ENCODE results near the gene CD79B. TPM values are rescaled to one million over a fixed set of nuclear protein-coding genes. Genes with fewer than 3 reads are reported as not detected.
A peak's percentile ranks its signal among the peaks of the same experiment; 100 is the strongest.

Gene CD79B
- total RNA-seq, 2 donors from 2014 or later = 0.35 to 0.44 TPM

- no peak for TF ChIP-seq CTCF (conservative IDR thresholded peaks at IDR 0.05)
- Mint-ChIP-seq H3K4me3 (no peak overlapping the region), H3K36me3 (ENCODE audit: low read depth) (no peaks in the 10 kb centered on the region), H3K9me3 (no peaks in the 10 kb centered on the region), H3K27ac (no peak overlapping the region), H3K27me3 (ENCODE audit: insufficient read depth) (peaks cover 11% of the 10 kb centered on the region), H3K4me1 (peaks cover 7% of the 10 kb centered on the region)
- Histone ChIP-seq H3K4me3 (ENCODE audit: low read length) (no peak overlapping the region), H3K27me3 (ENCODE audit: control insufficient read depth, insufficient read depth, low read length, poor library complexity, severe bottlenecking) (no peaks in the 10 kb centered on the region), H3K27ac (ENCODE audit: low read depth, low read length) (no peak overlapping the region), H3K9me3 (ENCODE audit: control insufficient read depth, low read length) (no peaks in the 10 kb centered on the region), H3K9ac (ENCODE audit: extremely low read depth, low read length, poor library complexity, severe bottlenecking) (no peak overlapping the region), H3K36me3 (ENCODE audit: control insufficient read depth, insufficient read depth, low read length) (no peaks in the 10 kb centered on the region), H3K4me1 (ENCODE audit: control insufficient read depth, insufficient read depth, low read length) (no peaks in the 10 kb centered on the region)
- DNase-seq = no peak
- WGBS, 2 experiments (ENCODE audit: insufficient coverage in 1 of 2, insufficient read length in 1 of 2) = 89 to 93% methylated on average over 2 of the region's 2 CpGs
Observed at GRCh38 chr17:63975541-63976092, 43.5 kb upstream of the CD79B start.

DNA sequence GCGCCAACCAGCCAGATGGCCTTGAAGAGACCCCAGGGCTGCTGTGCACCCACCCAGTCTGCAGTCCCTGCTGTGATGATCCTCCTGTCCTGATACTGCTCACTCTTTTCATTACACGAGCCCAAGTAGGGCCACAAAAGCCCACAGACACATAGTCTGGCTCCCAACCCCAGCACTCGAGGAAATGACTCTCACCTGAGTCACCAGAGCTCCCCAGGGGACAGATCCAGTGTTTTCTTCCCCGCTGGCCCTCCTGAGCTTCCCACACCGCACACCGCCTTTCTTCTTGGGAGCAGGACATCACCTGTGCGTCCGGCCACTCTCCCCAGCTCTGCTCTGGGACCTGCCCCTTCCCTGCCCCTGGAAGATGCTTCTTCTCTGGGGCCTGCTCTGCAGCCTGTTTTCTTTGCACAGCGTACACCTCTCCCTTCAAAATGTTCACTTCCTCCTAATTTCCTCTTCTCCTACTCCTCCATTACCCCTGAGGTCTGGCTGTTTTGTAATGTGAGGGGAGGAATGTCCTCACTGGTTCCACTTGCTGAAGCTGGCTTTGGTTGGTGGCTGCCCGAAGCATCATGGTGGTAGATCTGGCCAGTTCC, 42.6 kb upstream of the CD79B start:
- WGBS, 2 experiments (ENCODE audit: insufficient coverage in 1 of 2, insufficient read length in 1 of 2) = 81 to 84% methylated on average over 7 to 10 of the region's 10 CpGs
- H3K4me1 ChIP-seq (ENCODE audit: control insufficient read depth, insufficient read depth, low read length) = no peaks in the 10 kb centered on the region
- H3K36me3 Mint-ChIP-seq (ENCODE audit: low read depth) = no peaks in the 10 kb centered on the region
- H3K9me3 ChIP-seq (ENCODE audit: control insufficient read depth, low read length) = no peaks in the 10 kb centered on the region
- peak overlapping the region; percentile 24 for H3K27ac Mint-ChIP-seq
- no peak overlapping the region for H3K4me3 Mint-ChIP-seq
- no peaks in the 10 kb centered on the region for H3K36me3 ChIP-seq (ENCODE audit: control insufficient read depth, insufficient read depth, low read length)
- H3K9me3 Mint-ChIP-seq = no peaks in the 10 kb centered on the region
- no peak overlapping the region for H3K27ac ChIP-seq (ENCODE audit: low read depth, low read length)
- H3K4me3 ChIP-seq (ENCODE audit: low read length) = no peak overlapping the region
- no peak overlapping the region for H3K9ac ChIP-seq (ENCODE audit: extremely low read depth, low read length, poor library complexity, severe bottlenecking)
- H3K27me3 Mint-ChIP-seq (ENCODE audit: insufficient read depth) = peaks cover 11% of the 10 kb centered on the region
- TF ChIP-seq CTCF (conservative IDR thresholded peaks at IDR 0.05) = no peak
- peaks cover 7% of the 10 kb centered on the region for H3K4me1 Mint-ChIP-seq
- peak; percentile 77 for DNase-seq
- H3K27me3 ChIP-seq (ENCODE audit: control insufficient read depth, insufficient read depth, low read length, poor library complexity, severe bottlenecking) = no peaks in the 10 kb centered on the region

- DNase-seq = no peak
- no peaks in the 10 kb centered on the region for H3K36me3 Mint-ChIP-seq (ENCODE audit: low read depth)
- H3K9me3 ChIP-seq (ENCODE audit: control insufficient read depth, low read length) = no peaks in the 10 kb centered on the region
- H3K4me1 ChIP-seq (ENCODE audit: control insufficient read depth, insufficient read depth, low read length) = no peaks in the 10 kb centered on the region
- peak overlapping the region; percentile 24 for H3K27ac Mint-ChIP-seq
- no peaks in the 10 kb centered on the region for H3K9me3 Mint-ChIP-seq
- H3K27me3 Mint-ChIP-seq (ENCODE audit: insufficient read depth) = peaks cover 12% of the 10 kb centered on the region
- no peak overlapping the region for H3K27ac ChIP-seq (ENCODE audit: low read depth, low read length)
- H3K27me3 ChIP-seq (ENCODE audit: control insufficient read depth, insufficient read depth, low read length, poor library complexity, severe bottlenecking) = no peaks in the 10 kb centered on the region
- H3K36me3 ChIP-seq (ENCODE audit: control insufficient read depth, insufficient read depth, low read length) = no peaks in the 10 kb centered on the region
- H3K9ac ChIP-seq (ENCODE audit: extremely low read depth, low read length, poor library complexity, severe bottlenecking) = no peak overlapping the region
- no peak overlapping the region for H3K4me3 Mint-ChIP-seq
- no peak for TF ChIP-seq CTCF (conservative IDR thresholded peaks at IDR 0.05)
- peaks cover 7% of the 10 kb centered on the region for H3K4me1 Mint-ChIP-seq
- H3K4me3 ChIP-seq (ENCODE audit: low read length) = no peak overlapping the region
- WGBS, 2 experiments (ENCODE audit: insufficient coverage in 1 of 2, insufficient read length in 1 of 2) = 90 to 96% methylated on average over 5 to 12 of the region's 12 CpGs
Observed at GRCh38 chr17:63973930-63974593, 41.9 kb upstream of the CD79B start.
